Measurements from ENCODE around the gene PCDHAC1.

Gene PCDHAC1

DNA sequence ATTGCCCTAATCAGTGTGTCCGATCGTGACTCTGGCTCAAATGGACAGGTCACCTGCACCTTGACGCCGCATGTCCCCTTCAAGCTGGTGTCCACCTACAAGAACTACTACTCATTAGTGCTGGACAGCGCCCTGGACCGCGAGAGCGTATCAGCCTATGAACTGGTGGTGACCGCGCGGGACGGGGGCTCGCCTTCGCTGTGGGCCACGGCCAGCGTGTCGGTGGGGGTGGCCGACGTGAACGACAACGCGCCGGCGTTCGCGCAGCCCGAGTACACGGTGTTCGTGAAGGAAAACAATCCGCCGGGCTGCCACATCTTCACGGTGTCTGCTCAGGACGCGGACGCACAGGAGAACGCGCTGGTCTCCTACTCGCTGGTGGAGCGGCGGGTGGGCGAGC lies 42.7 kb upstream of the PCDHAC1 start:
- no peak overlapping the region for H3K4me3 ChIP-seq
- intact Hi-C loops (cut with DNase I; ENCODE audit: low total_unique reads), result no loop called here
- H3K36me3 ChIP-seq, result no peaks in the 10 kb centered on the region
- no peak for DNase-seq
- peaks cover 0 to 6% of the 10 kb centered on the region in 2 donors for H3K27me3 ChIP-seq
- H3K4me1 ChIP-seq, result no peaks in the 10 kb centered on the region
- TF ChIP-seq, protein P1, sequence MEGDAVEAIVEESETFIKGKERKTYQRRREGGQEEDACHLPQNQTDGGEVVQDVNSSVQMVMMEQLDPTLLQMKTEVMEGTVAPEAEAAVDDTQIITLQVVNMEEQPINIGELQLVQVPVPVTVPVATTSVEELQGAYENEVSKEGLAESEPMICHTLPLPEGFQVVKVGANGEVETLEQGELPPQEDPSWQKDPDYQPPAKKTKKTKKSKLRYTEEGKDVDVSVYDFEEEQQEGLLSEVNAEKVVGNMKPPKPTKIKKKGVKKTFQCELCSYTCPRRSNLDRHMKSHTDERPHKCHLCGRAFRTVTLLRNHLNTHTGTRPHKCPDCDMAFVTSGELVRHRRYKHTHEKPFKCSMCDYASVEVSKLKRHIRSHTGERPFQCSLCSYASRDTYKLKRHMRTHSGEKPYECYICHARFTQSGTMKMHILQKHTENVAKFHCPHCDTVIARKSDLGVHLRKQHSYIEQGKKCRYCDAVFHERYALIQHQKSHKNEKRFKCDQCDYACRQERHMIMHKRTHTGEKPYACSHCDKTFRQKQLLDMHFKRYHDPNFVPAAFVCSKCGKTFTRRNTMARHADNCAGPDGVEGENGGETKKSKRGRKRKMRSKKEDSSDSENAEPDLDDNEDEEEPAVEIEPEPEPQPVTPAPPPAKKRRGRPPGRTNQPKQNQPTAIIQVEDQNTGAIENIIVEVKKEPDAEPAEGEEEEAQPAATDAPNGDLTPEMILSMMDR (IDR thresholded peaks at IDR 0.05), result no peak
- no peak overlapping the region for H3K27ac ChIP-seq
- H3K9me3 ChIP-seq, result peaks cover 0 to 54% (median 43%) of the 10 kb centered on the region in 3 donors

DNA sequence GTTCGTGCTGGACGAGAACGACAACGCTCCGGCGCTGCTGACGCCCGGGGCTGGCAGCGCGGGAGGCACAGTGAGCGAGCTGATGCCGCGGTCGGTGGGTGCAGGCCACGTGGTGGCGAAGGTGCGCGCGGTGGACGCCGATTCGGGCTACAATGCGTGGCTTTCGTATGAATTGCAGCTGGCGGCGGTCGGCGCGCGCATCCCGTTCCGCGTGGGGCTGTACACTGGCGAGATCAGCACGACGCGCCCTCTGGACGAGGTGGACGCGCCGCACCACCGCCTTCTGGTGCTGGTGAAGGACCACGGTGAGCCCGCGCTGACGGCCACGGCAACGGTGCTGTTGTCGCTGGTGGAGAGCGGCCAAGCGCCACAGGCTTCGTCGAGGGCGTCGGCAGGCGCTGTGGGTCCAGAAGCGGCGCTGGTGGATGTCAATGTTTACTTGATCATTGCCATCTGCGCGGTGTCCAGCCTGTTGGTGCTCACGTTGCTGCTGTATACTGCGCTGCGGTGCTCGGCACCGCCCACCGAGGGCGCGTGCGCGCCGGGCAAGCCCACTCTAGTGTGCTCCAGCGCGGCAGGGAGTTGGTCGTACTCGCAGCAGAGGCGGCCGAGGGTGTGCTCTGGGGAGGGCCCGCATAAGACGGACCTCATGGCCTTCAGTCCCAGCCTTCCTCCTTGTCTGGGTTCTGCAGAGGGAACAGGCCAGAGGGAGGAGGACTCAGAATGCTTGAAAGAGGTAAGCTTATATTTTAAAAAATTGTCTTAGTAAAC lies 42.0 kb upstream of the PCDHAC1 start:
- peaks cover 0 to 57% (median 38%) of the 10 kb centered on the region in 3 donors for H3K9me3 ChIP-seq
- TF ChIP-seq, protein P1 (IDR thresholded peaks at IDR 0.05), result no peak
- H3K4me1 ChIP-seq, result no peaks in the 10 kb centered on the region
- H3K4me3 ChIP-seq, result no peak overlapping the region
- H3K36me3 ChIP-seq, result no peaks in the 10 kb centered on the region
- H3K27ac ChIP-seq, result no peak overlapping the region
- H3K27me3 ChIP-seq, result peaks cover 0 to 6% of the 10 kb centered on the region in 2 donors
- intact Hi-C loops (cut with DNase I; ENCODE audit: low total_unique reads), result no loop called here
- no peak for DNase-seq

DNA sequence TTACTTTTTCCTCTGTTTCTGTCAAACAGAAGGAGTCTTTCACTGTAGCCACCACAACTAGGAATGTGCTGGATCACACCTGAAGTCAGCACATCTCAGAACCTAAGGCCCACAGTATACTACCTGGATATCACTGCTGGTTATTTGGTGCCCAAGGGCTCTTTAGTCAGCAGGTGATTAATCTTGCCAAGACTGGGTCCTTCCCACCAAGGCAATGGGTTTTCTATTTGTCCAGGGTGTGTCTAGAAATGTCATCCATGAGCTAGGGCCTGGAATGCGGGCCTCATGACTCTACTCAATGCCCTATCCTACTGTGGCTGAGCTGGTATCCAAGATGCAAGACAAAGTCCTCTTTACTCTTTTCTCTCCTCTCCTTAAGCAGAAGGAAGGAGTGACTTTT lies 9.8 kb upstream of the PCDHAC1 start:
- intact Hi-C loops (cut with DNase I; ENCODE audit: low total_unique reads), result no loop called here
- Histone ChIP-seq H3K4me3 (no peak overlapping the region), H3K27me3 (no peaks in the 10 kb centered on the region), H3K36me3 (no peaks in the 10 kb centered on the region), H3K27ac (no peak overlapping the region), H3K4me1 (no peaks in the 10 kb centered on the region), H3K9me3 (peaks cover 0 to 4% (median 0%) of the 10 kb centered on the region in 3 donors)
- TF ChIP-seq, protein P1 (IDR thresholded peaks at IDR 0.05), result no peak
- no peak for DNase-seq

DNA sequence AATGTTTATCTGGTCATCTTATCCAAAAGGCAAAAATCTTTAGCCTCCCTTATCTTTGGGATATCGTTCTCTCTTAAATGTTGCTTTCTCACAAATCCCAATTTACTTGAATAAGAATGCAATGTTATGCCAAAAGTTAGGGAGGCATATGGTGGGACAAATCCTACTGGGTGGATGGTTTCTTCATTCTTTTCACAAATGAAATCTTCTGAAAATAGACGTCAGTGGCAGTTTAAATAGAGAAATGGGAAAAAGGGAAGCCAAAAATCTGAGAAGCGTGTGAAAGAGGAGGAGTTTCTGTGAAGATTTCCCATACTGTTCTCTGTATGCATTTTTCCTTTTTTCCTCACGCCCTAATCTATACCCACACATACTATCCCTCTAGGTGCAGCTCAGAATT lies 2.5 kb upstream of the PCDHAC1 start:
- H3K9me3 ChIP-seq, result no peaks in the 10 kb centered on the region
- H3K4me1 ChIP-seq, result peaks cover 0 to 20% (median 12%) of the 10 kb centered on the region in 4 donors
- intact Hi-C loops (cut with DNase I; ENCODE audit: low total_unique reads), result no loop called here
- TF ChIP-seq, protein P1 (IDR thresholded peaks at IDR 0.05), result no peak
- H3K36me3 ChIP-seq, result no peaks in the 10 kb centered on the region
- peaks cover 0 to 16% of the 10 kb centered on the region in 2 donors for H3K27me3 ChIP-seq
- no peak overlapping the region for H3K4me3 ChIP-seq
- H3K27ac ChIP-seq, result no peak overlapping the region
- no peak for DNase-seq

DNA sequence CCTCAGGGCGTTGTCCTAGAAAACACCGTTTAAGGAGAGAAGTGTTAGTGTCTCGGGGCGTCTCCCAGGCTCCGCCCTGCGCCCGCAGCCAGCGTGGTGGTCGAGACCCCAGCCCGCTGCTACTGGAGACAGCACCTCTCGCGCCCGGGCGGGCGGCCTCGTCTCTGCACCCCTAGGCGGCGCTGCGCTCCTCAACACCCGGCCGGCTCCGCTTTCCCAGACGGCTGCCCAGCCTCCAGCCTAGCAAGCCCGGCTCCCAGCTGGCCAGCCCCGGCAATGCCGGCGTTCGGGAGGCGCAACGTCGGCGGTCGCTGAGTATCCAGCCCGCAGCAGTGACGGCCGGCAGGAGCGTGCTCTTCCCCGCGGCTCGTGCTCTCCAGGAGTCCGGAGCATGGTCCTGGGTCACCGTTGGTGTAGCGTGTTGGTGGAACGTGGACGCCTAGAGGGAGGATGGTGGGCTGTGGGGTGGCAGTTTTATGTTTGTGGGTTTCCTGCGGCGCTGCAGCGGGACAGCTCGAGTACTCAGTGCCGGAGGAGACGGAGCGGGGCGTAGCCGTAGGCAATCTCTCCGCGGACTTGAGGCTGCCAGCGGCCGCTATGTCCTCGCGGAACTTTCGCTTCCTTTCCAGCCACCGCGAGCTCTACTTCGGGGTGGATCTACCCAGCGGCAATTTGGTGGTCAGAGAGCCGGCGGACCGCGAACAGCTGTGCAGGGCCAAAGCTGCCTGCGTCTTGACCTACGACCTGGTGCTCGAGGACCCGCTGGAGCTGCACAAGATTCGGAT lies 536 bp downstream of the PCDHAC1 start:
- Histone ChIP-seq H3K27me3 (peaks cover 0 to 24% of the 10 kb centered on the region in 2 donors), H3K27ac (no peak overlapping the region), H3K4me1 (peaks cover 0 to 20% (median 12%) of the 10 kb centered on the region in 4 donors)

More for the DNA sequence above, 536 bp downstream of the PCDHAC1 start:
- peak; percentile 72 to 74 for DNase-seq
- TF ChIP-seq, protein P1 (IDR thresholded peaks at IDR 0.05), result peak; percentile 43 to 57
- H3K36me3 ChIP-seq, result no peaks in the 10 kb centered on the region
- intact Hi-C loops (cut with DNase I; ENCODE audit: low total_unique reads), result no loop called here
- H3K4me3 ChIP-seq, result peak overlapping the region; percentile 49
- no peaks in the 10 kb centered on the region for H3K9me3 ChIP-seq

Measured in tibial artery (tissue), 4 donors.